Measurements from ENCODE around the gene INS.
"Not testable (repeated sequence)": the region's sequence is repeated elsewhere in the genome, so short reads cannot be mapped to it uniquely, and the experiment has no call there.

INS gene

DNA sequence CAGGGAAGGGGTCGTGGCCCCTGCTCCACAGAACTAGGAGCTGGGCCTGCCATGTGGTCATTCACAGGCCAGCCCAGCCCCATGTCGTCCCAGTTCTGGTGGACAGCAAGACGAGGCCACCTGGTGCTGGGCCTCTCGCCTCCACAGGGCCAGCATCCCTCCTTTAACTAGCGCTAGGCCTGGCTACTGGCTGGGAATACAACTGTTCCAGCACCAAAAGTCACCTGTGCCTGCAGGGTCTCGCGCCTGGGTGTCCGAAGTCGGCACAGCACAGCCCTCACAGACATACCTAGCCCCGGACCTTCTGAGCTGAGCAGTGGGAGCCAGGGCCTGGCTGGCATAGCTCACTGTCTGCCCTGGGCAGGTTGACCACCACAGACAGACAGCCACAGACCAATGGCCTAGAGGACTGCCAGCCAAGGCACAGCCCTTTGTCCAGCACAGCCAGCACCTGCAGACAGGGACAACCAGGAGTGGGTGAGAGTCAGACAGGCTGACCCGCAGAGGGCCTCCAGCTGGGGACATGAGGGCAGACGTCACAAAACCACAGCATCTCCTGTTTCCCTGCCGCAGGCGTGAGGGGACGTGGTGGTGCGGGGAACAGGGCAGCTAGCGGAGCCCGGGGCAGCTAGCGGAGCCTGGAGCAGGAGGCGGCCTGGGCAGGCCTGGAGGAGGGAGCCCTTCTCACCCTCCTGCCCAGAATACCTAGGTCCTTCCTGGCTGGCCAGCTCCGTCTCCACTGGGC is 37.8 kb upstream of the INS start:
- no peak for DNase-seq (ENCODE audit: low read depth)

DNA sequence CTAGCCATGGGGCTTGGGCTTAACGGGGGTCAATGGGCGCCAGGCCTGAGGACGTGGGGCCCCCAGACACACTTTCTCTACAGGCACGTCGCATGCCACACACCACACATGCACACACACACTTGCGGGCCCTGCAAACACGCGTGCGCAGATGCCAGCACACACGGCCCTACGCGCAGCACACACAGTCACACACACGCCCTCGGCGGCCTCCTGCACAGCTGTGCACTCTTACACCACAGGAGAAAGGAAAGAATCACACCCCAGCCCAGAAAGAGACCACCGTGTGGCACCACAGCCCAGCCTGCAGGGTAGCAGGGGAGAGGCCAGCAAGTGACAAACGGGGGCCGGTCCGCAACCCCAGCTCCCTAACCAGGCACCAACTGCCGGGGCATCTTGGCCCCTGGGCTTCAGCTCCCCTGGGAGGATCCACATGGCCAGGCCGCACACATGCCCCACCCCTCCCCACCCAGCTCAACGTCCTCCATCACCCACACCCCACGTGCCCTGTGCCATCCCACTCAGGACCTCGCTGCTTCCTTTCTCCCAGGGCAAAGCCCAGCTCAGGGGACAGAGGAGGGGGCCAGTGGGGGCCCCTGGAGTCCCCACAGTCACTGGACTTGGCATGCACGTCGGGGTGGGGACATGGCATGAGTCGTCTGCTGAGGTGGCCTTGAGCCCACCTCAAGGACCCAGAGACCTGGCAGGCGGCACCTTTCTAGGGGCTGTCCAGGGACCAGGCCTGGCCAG is 36.9 kb upstream of the INS start:
- DNase-seq (ENCODE audit: low read depth): no peak

DNA sequence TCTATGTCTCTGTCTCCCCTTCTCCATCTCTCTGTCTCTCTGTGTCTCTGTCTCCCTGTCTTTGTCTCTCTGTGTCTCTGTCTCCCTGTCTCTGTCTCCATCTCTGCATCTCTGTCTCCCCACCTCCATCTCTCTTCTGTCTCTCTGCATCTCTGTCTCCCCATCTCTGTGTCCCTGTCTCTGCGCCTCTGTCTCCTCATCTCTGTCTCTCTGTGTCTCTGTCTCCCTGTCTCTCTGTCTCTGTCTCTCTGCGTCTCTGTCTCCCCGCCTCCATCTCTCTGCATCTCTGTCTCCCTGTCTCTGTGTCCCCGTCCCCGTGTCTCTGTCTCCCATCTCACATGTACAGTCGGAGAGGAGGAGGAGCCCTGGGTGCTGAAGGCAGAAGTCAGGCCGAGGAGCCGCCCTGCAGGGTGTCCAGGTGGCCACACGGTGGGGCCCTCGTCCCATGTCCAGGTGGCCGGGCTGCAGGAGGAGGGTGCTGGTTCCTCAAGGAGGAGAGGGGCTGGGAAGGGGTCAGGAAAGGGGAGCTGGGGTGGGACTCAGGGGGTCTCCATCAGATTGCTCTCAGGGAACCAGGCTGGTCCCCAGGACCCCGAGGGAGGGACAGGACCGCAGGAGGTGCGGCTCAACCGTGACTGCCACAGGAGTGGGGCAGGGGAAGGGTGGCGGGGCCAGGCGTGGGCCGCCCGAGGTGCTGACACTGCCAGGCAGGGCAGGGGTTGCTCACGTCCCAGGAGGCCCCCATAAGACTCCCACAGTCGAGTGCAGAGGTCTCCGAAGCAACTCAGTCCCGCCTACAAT is 36.2 kb upstream of the INS start:
- DNase-seq (ENCODE audit: low read depth): peak; percentile 58

DNA sequence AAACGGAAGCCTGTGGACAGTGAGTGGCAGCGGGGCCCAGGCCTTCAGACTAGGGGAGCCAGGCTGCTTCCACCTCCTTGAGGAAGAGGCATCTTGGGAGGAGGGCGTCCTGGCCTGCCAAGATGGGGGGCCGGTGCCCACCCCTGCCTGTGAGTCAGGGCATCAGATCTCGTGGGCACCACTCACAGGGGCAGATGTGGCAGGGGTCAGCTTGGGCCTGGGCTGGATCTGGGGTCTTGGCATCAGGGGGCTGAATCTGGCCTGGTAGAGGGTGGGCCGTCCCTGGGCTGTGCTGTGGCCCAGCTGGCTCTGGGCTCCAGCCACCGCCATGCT is 34.7 kb upstream of the INS start:
- no peak for DNase-seq (ENCODE audit: low read depth)

DNA sequence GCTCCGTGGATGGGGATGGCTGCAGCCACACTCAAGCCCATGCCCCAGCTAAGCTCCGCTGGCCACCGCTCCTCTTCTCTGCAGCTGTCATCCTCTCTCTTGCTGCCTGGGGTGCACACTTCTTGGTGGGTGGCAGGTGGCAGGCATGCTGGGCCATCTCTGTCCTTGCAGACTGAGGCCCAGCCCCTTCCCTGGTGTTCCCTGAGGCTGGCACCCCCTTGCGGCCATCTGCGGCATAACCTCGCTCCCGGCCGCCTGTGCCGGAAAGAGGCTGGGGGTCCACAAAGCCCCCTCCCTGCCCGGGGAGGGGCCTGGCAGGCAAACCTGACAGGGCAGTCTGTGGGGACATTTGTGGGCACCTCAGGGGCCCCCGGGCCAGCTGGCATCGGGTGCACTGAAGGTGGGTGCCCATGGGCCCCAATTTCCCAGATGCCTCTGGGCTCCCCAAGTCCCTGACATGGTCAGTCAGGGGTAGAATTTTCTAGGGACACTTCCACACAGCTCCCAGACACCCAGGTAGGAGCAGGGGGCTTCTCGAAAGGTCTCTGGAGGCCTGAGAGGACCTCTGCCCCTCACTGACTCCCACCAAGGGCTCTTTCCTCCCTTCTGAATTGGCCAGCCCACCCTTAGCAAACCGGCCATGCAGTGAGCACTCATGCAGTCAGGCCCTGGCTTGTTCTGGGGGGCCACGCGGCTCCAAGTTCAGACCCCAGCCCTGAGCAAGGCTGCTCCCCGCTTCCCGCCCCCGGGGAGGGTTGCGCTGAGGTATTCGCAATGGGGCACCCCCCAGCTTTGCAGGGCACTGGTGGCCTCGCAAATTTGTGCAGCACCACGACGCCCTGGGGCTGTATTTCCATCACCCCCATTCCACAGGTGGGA is 34.1 kb upstream of the INS start:
- peak; percentile 42 for DNase-seq (ENCODE audit: low read depth)

DNA sequence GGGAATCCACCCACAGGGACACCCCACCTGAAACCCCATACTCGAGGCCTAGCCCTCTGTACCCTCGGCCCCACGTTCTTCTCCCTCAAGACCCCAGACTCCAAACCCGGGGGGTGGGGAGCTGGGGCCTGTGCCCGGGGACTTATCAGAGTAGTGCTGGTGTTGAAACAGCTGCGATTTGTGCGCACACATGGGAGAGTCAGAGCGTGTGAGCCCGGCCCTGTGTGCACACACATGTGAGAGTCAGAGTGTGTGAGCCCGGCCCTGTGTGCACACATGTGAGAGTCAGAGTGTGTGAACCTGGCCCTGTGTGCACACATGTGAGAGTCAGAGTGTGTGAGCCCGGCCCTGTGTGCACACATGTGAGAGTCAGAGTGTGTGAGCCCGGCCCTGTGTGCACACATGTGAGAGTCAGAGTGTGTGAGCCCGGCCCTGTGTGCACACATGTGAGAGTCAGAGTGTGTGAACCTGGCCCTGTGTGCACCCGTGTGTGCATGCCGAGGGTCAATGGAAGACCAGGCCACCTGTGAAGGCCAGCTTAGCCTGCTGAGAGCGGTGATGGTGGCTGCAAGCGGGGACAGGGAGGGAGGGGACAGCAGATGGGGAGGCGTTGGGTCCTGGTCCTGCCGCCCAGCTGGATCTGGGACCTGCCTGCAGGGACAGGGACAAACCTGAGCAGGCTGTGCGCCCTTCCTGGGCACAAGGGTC is 33.0 kb upstream of the INS start:
- not testable (repeated sequence) for DNase-seq (ENCODE audit: low read depth)

DNA sequence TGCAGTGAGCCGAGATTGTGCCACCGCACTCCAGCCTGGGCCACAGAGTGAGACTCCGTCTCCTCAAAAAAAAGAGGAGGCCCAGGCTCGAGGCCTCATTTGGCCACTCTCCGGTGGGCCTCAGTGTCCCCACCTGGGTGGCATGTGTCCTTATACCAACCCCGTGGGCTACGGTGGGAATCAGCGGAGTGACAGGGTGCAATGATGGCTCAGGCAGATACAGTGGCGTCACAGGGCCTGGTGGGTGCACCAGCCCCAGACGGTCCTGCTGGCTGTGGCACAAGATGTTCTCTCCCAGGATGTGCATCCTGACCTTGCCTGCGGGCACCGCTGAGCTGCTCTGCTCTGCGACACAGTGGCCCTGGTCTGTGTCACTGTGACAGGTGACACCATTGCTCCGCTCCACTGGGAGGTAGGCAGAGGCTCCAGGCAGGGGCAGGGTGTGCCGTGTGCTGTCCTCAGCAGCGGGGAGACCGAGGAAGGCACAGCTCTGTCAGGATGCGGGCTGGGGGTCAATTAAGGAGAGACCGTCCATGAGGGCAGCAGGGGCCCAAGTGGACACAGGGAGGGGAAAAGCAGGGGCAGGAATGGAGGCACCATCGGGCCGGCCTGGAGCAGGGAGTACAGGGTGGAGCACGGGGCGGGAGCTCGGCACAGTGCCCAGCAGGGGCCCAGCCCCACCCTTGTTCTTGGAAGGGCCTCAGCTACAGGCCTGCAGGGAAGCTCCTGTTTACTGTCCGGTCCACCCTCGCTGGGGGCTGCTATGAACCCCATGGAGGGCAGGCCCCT is 32.3 kb upstream of the INS start:
- no peak for DNase-seq (ENCODE audit: low read depth)

DNA sequence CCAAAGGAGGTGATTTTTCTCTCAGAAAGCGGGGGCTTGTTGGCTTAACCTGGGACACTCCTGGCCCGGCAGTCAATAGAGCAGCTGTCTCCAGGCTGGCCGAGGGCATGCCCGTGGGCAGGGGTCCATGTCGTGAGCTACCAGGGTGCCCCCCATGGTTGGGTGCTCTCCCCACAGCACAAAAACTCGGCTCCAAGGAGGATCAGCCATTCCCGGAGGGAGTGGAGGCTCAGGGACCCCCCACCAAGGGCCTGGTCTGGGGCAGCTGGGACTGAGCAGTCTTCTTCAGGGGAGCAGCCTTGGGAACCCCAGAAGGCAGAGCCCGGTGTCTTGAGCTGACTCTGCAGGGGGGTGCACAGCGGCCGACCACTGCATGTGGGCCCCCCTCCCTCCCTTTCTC is 31.4 kb upstream of the INS start:
- no peak for DNase-seq (ENCODE audit: low read depth)

DNA sequence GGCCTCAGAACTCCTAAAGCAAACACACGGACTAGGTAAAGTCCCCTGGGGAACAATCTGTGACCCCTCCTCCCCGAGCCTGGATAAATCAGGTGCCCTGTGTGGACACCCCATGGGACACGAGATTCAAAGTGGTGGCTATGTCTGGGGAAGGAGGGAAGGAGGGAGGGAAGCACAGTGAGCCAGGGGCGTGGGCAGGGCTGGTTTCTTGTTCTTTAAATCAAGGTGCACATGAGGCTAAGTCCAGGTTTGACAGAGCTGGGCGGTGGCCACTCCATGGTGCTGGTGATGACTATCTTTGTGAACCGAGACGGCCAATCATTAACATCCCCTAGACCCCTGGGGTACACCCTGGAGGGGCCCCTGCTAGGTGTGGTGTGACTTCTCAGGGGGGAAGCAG is 30.9 kb upstream of the INS start:
- no peak for DNase-seq (ENCODE audit: low read depth)

DNA sequence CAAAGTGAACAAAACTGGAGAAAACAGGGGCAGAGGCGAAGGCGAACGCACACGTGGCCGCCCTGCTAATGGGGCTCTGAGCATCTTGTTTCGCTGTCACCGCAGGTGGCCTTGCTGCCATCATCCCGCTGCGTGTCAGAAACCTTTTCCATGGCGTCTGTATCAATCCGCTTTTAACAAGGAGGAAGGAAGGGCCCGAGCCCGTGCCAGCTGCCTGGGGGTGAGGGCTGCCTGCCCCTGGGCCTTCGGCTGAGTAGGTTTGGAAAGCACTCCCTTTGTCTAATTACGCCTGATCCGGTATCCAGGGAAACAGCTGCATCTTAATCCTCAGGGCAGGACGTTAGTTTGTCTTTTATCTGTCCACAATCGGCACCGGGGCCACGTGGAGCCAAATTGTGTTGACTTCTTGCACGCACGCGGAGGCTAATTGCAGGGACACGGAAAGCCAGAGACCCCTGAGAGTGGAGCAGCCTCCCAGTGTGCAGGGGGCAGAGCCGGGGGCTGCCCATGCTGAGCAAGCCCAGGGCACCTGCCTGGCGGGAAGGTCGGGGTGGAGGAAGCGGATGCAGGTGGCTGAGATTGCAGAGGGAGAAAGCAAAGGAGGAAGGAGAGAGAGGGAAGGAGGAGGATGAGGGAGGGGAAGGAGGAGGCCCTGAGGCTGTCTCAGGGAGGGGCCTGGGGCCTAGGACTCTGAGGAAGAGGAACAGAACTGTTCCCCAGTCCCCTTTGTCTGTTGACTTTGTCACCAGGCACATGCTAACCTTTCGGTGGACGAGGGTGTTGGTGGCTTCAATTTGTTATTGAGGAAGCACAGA is 29.9 kb upstream of the INS start:
- no peak for DNase-seq (ENCODE audit: low read depth)

DNA sequence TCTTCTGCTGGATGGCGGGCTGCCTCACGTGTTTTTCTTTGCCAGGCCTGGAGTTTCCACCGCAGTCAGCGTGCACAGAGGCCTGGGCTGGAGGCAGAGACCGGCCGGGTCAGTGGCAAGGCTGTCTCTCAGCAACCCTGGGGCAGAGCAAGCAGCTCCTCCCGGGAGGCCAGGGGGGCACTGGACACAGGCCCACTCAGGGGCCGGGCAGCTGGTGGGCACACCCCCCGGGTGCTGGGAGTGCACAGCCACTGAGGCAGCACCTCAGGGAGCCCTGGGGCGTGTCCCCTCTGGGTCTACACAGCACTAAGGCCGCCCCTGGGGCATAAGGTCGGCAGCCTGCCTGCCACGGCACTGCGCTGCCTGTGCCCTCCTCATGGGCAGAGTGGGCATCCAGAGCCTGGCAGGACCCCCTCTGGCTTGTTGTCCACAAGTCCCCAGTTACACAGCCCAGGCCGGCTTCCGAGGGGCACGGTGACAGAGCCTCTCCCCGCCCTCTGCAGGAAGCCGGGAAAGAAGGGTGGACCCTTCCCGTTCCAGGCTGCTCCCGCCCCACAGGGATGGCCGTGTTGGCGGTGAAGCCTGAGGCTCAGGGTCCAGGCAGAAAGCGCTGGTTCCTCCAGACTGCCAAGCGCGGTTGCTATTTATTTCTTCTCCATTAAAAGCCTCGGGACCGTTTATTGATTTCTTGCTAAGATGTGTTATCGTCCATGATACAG is 29.1 kb upstream of the INS start:
- DNase-seq (ENCODE audit: low read depth): no peak

DNA sequence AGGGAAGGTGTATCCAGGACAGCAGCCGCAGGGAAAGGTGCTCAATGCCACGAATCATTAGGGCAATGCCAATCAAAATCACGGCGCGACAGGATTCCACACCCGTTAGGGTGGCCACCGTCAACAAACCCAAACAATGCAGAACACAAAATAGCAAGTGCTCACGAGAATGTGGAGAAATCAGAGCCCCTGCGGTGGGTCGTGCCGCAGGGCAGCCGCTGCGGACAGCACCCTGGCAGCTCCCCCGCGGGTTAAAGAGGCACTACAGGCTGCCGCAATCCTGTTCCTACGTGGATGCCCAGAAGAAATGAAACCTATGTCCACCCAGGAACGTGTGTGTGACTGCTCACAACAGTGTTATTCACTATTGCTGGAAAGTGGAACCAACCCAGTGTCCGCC is 27.7 kb upstream of the INS start:
- no peak for DNase-seq (ENCODE audit: low read depth)

DNA sequence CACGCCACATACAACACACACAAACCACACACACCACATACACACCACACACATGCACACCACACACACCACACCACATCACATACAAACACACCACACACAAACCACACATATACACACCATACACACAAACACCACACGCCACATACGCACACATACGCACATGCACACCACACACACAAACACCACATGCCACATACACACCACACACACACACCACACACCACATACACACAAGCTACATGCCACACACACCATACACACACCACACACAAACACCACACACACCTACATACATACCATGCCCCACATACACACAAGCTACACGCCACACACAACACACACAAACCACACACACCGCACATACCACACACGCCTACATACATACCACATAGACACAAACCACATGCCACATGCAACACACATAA is 26.3 kb upstream of the INS start:
- no peak for DNase-seq (ENCODE audit: low read depth)

DNA sequence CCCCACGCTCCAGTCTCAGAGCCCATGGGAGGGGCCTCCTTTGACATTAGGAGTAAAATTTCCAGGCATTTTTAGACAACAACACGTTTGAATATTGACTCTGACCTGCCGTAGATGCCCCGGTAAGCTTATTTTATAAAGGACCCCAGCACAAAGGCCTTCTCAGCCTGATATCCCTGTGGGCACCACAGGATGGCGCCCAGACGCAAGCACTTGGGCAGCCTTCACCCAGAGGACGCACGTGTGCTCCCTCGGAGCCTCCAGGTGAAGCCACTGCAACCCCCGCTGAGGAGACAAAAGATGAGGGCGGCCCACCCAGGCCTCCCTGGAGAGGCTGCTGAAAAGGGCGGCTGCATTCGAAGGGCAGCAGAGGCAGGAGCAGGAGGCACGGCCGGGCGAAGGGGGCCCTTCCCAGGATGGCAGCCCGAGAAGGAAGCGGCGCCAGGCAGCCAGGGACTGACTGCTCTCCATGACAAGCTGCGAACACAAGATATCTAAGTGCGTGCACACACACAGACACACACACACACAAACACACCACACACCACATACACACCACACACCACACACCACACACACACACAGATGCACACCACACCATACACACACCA is 25.8 kb upstream of the INS start:
- peak; percentile 28 for DNase-seq (ENCODE audit: low read depth)

DNA sequence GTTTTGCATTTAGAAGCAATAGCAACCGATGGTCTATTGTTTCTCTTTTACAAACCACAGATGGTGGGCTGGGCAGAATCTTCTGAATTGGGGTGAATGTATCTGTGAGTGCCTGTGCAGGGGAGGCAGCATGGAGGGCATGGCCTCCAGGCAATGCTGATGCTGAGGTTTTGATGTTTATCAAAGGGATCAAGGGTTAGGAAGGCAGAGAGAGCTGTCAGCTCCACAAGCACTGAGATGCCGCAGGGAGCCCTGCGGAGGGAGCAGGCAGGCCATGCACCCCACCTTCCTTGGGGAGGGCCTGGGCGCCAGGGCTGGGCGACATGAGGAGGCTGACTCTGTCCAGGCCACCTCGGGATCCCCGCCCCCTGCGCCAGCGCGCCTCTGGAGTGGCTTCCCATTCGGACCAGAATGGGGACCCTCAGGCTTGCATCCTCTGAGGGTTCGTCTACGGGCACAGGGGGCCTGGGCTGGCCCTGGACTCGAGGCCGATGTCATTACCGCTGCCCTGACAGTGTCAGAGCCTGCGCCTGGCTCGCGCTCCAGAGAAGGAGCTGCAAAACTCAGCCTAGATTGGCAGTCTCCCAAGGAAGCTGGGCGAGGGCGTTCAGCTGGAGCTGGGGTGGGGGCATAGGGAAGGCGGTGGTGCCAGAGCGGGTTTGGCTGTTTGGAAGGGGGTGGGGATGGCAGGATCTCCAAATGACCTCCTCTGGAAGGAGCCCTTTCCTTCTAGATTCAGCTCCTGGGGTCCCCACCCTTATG is 24.5 kb upstream of the INS start:
- DNase-seq (ENCODE audit: low read depth): no peak

DNA sequence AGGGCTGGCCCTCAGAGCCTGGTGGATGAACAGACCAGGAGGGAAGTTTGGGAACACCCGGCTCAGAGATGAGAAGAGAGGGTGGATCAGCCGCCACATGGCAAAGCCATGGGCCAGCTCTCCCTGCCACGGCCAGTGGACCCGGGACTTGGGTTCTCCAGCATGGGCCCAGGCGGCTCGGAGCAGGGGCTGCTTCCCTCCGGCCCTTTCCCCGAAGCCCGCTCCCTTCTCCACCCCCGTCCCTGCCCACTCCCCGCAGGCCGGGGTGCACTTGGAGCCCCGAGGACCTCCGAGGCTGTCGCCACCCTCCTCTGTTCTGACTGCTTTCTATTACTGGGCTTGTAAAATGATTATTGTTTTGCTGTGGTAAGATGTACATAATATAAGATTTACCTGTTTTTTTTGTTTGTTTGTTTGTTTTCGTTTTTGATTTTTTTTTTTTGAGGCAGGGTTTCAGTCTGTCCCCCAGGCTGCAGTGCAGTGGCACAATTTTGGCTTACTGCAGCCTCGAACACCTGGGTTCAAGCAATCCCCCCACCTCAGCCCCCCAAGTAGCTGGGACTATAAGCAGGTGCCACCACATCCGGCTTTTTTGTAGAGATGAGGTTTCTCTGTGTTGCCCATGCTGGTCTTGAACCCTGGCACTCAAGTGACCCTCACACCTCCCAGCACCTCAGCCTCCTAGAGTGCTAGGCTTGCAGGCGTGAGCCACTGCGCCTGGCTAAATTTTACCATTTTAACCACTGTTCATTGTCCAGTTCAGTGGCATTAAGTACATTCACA is 21.9 kb upstream of the INS start:
- DNase-seq (ENCODE audit: low read depth): no peak

DNA sequence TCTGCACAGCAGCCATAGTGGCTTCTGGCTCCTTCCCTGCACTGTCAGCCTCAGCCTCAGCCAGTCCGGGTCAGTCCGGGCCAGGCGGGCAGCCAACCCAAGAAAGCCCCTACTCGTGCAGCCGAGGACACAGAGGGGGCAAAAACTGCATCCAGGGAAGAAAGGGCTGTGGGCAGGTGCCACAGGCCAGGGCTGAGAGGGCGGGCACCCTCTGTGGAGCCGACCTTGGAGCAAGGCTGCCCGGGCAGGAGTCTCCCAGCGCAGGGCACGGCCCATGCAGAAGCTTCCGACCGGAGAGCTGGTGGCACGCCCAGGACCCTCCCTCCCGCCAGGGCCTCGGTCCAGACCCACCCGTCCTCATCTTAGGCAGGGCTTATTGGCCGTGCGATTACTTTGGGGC is 21.1 kb upstream of the INS start:
- DNase-seq (ENCODE audit: low read depth): no peak

Measured in activated T-cell treated with anti-CD3 and anti-CD28 coated beads for 24 hours (primary cell).